ENCODE results near the gene CDH23.

The CDH23 gene

GRCh38 chr10:71696628-71697326, 300.1 kb downstream of the CDH23 start:
- peak; percentile 10 for DNase-seq

GRCh38 chr10:71697938-71698709, 301.4 kb downstream of the CDH23 start:
- no peak for DNase-seq

GRCh38 chr10:71698737-71699136, 302.0 kb downstream of the CDH23 start:
- no peak for DNase-seq

GRCh38 chr10:71700731-71701368, 304.1 kb downstream of the CDH23 start:
- DNase-seq = no peak

GRCh38 chr10:71701496-71702132, 304.9 kb downstream of the CDH23 start:
- DNase-seq = no peak

GRCh38 chr10:71703577-71703976, 306.9 kb downstream of the CDH23 start:
- no peak for DNase-seq

GRCh38 chr10:71704816-71705215, 308.1 kb downstream of the CDH23 start:
- DNase-seq = no peak

- DNase-seq = no peak
Measured at GRCh38 chr10:71705582-71705981, 308.9 kb downstream of the CDH23 start.

GRCh38 chr10:71706216-71707121, 309.7 kb downstream of the CDH23 start:
- no peak for DNase-seq

GRCh38 chr10:71707240-71707789, 310.6 kb downstream of the CDH23 start:
- no peak for DNase-seq

GRCh38 chr10:71708301-71708703, 311.6 kb downstream of the CDH23 start:
- DNase-seq = no peak

GRCh38 chr10:71708897-71709882, 312.5 kb downstream of the CDH23 start:
- DNase-seq = no peak

GRCh38 chr10:71710519-71710918, 313.8 kb downstream of the CDH23 start:
- DNase-seq = no peak

- no peak for DNase-seq
Measured at GRCh38 chr10:71711052-71711623, 314.4 kb downstream of the CDH23 start.

GRCh38 chr10:71712170-71712569, 315.4 kb downstream of the CDH23 start:
- DNase-seq = no peak

- no peak for DNase-seq
Measured at GRCh38 chr10:71712572-71713134, 315.9 kb downstream of the CDH23 start.

GRCh38 chr10:71713135-71714030, 316.7 kb downstream of the CDH23 start:
- DNase-seq = peak; percentile 64

- DNase-seq = no peak
Measured at GRCh38 chr10:71714031-71714410, 317.3 kb downstream of the CDH23 start.

GRCh38 chr10:71714592-71714991, 317.9 kb downstream of the CDH23 start:
- no peak for DNase-seq
